Fibroblast of pulmonary artery (primary cell): ENCODE measurements around the gene GAMT.
A peak's percentile ranks its signal among the peaks of the same experiment; 100 is the strongest.

Experiments used
- DNase-seq: peaks from one replicate; pipeline ENCODE4 v3.0.0-alpha.2; 2010; ENCODE audit warnings: low read depth
- H3K4me3 ChIP-seq: replicated peaks from 2 replicates; pipeline ENCODE4 v1.5.1; 2011; ENCODE audit warnings: low read depth, mild to moderate bottlenecking, control low read depth, low read length, moderate library complexity
- CTCF ChIP-seq: IDR thresholded peaks from 2 replicates; pipeline ENCODE4 v1.5.1; 2011; ENCODE audit warnings: mild to moderate bottlenecking, control low read depth, low read length, inconsistent platforms; ENCODE audit errors: missing control alignments

GAMT gene

GRCh38 chr19:1362387-1363257, 38.7 kb downstream of the GAMT start:
- no peak for TF ChIP-seq CTCF
- DNase-seq, result no peak
- no peak overlapping the region for H3K4me3 ChIP-seq

- DNase-seq, result peak; percentile 81
- peak overlapping the region; percentile 41 for H3K4me3 ChIP-seq
- TF ChIP-seq CTCF, result no peak
Observed at GRCh38 chr19:1361601-1362386, 39.5 kb downstream of the GAMT start.

GRCh38 chr19:1360818-1361461, 40.4 kb downstream of the GAMT start:
- peak; percentile 89 for DNase-seq
- no peak for TF ChIP-seq CTCF
- peak overlapping the region; percentile 41 for H3K4me3 ChIP-seq

- no peak overlapping the region for H3K4me3 ChIP-seq
- DNase-seq, result no peak
- TF ChIP-seq CTCF, result no peak
Observed at GRCh38 chr19:1360126-1360817, 41.1 kb downstream of the GAMT start.

DNA sequence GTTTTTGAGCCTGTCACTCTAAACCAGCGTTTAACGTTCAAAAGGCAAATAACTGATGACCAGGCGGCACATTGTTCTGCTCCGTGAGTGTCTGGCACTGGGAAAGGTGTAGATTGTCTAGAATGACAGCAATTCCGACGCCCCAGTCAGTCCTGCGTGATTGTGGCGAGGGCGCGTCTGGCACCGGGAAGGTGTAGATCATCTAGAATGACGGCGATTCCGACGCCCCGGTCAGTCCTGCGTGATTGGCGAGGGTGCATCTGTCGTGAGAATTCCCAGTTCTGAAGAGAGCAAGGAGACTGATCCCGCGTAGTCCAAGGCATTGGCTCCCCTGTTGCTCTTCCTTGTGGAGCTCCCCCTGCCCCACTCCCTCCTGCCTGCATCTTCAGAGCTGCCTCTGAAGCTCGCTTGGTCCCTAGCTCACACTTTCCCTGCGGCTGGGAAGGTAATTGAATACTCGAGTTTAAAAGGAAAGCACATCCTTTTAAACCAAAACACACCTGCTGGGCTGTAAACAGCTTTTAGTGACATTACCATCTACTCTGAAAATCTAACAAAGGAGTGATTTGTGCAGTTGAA, 43.7 kb downstream of the GAMT start:
- H3K4me3 ChIP-seq, result no peak overlapping the region
- DNase-seq, result no peak
- TF ChIP-seq CTCF, result no peak

DNA sequence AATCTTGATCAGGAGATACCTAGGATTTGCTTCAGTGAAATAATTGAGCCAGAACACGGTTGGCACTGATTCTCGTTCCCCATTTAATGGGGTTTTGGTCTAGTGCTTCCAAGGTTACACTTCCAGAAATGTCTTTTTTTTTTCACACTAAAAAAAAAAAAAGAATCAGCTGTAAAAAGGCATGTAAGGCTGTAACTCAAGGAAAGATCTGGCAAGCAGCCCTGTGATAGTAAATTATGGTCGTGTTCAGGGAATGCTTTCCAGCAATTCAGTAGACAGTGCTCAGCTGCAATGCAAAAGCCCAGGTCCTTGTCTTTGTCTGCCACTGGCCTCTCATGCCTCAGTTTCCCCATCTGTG, 44.9 kb downstream of the GAMT start:
- DNase-seq, result no peak
- no peak for TF ChIP-seq CTCF
- peak overlapping the region; percentile 84 for H3K4me3 ChIP-seq
